ENCODE results near the gene TMIGD2. TPM values are rescaled to one million over a fixed set of nuclear protein-coding genes. Genes with fewer than 3 reads are reported as not detected.

TMIGD2 gene
- total RNA-seq, 2 donors from 2014 or later: 1.8 TPM; not detected in 1

Other genes with a start within 250 kb of the TMIGD2 start
- gene ZBTB7A, start 235.5 kb downstream of the TMIGD2 start, total RNA-seq: 10 to 100 TPM; 85.1 to 91.9 TPM
- 10 to 100 TPM; 51.2 to 71.8 TPM for gene MAP2K2, start 178.3 kb downstream of the TMIGD2 start, total RNA-seq
- not detected for gene CREB3L3, start 148.8 kb downstream of the TMIGD2 start, total RNA-seq
- gene SIRT6, start 119.8 kb downstream of the TMIGD2 start, total RNA-seq: 10 to 100 TPM; 21.7 to 30.9 TPM
- gene ANKRD24, start 119.7 kb downstream of the TMIGD2 start, total RNA-seq: 1 to 10 TPM in 1 of 2 donors, under 1 TPM in 1; 0.28 to 1.1 TPM
- gene EBI3, start 72.9 kb downstream of the TMIGD2 start, total RNA-seq: 10 to 100 TPM in 1 of 2 donors, 1 to 10 TPM in 1; 1.9 to 16.1 TPM
- gene YJU2, start 55.3 kb downstream of the TMIGD2 start, total RNA-seq: 10 to 100 TPM; 17.5 to 25.5 TPM
- gene SHD, start 23.1 kb downstream of the TMIGD2 start, total RNA-seq: not detected
- not detected for gene FSD1, start 2.2 kb upstream of the TMIGD2 start, total RNA-seq
- not detected for gene STAP2, start 36.4 kb upstream of the TMIGD2 start, total RNA-seq
- gene MPND, start 41.2 kb upstream of the TMIGD2 start, total RNA-seq: 10 to 100 TPM in 1 of 2 donors, 1 to 10 TPM in 1; 5.8 to 10.8 TPM
- gene SH3GL1, start 98.2 kb upstream of the TMIGD2 start, total RNA-seq: 10 to 100 TPM; 47.3 to 56.9 TPM
- gene CHAF1A, start 100.3 kb upstream of the TMIGD2 start, total RNA-seq: 1 to 10 TPM; 3.2 to 5.8 TPM
- gene UBXN6, start 155.4 kb upstream of the TMIGD2 start, total RNA-seq: 10 to 100 TPM; 51.1 to 68.5 TPM
- gene HDGFL2, start 169.9 kb upstream of the TMIGD2 start, total RNA-seq: 10 to 100 TPM; 22.7 to 40.3 TPM
- 1 to 10 TPM; 3.4 to 7.1 TPM for gene PLIN4, start 216.1 kb upstream of the TMIGD2 start, total RNA-seq
- gene PLIN5, start 232.8 kb upstream of the TMIGD2 start, total RNA-seq: 1 to 10 TPM; 4.0 to 4.5 TPM
- gene LRG1, start 237.6 kb upstream of the TMIGD2 start, total RNA-seq: 10 to 100 TPM in 1 of 2 donors, under 1 TPM in 1; 0.41 to 13.5 TPM

All from thoracic aorta (tissue), 2 donors.